Stimulated activated CD8-positive, alpha-beta memory T cell treated with anti-CD3 and anti-CD28 coated beads, Interleukin-12 subunit alpha, Interleukin-12 subunit beta, amount 100 ng/mL, for 24 hours (primary cell): ENCODE data around the gene MRPS25.

Source experiments
- DNase-seq: peaks from one replicate; pipeline ENCODE4 v3.0.0-alpha.2; 2020; ENCODE audit errors: extremely low read depth

The MRPS25 gene

DNA sequence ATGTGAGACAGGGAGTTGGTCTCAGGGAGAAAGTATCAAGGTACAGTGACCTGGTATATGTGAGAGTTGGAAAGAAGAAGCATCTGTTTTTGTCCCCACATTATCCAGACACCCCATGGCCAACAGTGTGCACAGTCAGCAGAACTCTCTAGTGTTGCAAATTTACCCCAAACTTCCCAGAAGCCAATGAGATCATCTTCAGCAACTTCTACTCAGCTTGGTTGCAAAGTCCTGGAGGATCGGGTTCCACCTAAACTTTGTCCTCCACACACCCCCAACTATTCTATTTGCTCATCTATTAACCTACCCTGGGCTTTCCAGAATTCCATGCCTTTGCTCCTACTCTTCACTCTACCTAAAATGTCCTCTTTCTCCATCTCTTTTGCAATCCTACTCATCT is 18.1 kb upstream of the MRPS25 start:
- no peak for DNase-seq

- no peak for DNase-seq
Observed at GRCh38 chr3:15081960-15082664, 17.0 kb upstream of the MRPS25 start.

- no peak for DNase-seq
Observed at GRCh38 chr3:15079091-15079490, 14.0 kb upstream of the MRPS25 start.

DNA sequence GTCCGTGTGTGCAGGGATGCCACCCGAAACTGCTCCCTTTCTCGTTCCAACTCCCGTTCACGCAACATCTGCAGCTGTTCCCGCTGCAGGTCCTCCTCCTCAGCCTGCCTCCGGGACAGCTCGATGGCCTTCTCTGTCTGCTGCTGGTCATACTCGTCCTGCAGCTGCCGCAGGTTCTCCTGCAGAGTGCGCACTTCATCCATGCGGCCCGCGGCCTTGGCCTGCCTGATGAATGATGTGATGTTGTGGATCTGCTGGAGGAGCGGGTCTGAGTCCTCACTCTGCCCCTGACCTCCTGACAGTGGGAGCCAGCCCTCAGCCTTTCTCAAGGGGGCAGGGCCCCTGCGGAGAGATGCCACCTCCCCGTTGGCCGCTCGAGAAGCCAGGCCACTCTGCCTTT is 9.4 kb upstream of the MRPS25 start:
- DNase-seq: no peak

DNA sequence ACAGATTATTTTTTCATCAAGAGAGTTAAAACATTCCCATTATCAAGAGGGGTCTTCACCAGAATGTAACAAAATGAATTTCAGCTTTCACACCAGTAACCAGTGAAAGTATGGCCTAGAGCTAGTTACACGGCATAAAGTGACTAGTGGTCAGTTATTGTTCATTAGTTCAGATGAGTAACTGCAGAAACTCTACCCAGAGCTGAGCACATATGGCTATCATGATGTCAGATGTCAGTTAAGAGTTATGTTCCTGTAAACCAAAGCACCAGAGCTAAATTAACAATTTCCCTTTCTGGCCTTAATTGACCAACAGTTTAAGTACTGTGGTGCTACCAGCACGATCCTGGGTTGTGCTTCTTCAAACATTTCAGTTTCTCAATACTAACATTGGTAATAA is 6.6 kb upstream of the MRPS25 start:
- DNase-seq: no peak

DNA sequence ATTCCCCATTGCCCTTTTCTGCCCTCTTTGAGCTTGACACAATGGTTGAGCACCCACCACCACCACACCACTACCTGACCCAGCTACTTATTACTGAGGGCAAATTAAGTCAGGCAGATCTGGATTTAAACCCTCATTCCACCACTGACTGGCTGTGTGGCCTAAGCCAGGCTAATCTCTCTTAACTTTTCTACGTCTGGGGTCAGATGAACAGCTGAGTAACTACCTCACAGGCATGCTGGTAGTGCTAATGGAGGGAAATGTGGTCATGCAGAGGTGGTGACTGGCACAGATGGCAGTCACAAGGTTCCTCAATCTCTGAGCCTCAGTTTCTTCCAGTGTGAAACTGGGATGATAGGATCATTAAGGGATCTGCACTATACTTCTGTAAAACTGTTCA is 4.3 kb upstream of the MRPS25 start:
- no peak for DNase-seq

- DNase-seq: no peak
Observed at GRCh38 chr3:15066467-15066866, 1.4 kb upstream of the MRPS25 start.

DNA sequence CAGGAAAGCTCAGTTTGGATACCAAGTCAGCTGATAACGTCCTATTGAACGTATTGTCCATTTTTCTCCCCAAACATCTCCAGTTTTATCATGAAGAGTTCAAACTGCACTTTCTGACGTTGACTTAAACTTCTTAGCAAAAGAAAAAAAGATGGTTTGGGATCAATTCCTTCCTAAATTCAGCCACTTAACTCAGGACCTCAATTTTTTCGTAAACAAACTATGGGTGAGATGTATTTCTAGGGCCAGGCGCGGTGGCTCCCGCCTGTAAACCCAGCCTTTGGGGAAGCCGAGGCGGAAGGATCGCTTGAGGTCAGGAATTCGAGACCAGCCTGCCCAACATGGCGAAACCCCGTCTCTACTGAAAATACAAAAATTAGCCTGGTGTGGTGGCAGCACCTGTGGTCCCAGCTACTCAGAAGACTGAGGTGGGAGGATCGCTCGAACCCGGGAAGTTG is 464 bp upstream of the MRPS25 start:
- no peak for DNase-seq

DNA sequence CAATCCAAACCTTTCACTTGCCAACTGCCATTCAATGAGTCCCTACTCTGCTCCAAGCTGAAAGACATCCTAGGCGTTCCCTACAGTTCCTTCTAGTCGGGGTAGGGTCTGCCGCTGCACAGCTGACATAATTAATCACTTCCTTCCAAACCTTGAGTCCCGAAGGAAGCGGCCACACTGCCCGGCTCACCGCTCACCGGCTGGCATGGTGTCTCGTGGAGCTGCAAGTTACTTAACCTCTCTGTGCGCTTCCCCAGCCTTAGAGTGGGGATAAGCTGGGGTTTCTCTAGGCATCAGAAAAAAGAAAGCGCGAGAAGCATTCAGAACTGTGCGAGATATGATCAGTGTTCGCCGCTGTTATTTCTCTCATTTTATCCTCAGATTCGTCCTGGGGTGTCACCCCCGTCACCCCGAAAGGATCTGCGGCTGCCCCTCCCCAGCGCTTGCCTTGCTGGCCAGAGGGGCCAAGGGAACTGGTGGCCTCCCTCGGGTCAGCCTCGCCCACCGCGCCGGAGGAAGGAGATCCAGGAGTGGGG is 748 bp downstream of the MRPS25 start:
- no peak for DNase-seq

- DNase-seq: no peak
Observed at GRCh38 chr3:15063656-15064286, 1.3 kb downstream of the MRPS25 start.

- DNase-seq: no peak
Observed at GRCh38 chr3:15063238-15063637, 1.9 kb downstream of the MRPS25 start.

GRCh38 chr3:15060029-15060428 is 5.1 kb downstream of the MRPS25 start:
- no peak for DNase-seq

DNA sequence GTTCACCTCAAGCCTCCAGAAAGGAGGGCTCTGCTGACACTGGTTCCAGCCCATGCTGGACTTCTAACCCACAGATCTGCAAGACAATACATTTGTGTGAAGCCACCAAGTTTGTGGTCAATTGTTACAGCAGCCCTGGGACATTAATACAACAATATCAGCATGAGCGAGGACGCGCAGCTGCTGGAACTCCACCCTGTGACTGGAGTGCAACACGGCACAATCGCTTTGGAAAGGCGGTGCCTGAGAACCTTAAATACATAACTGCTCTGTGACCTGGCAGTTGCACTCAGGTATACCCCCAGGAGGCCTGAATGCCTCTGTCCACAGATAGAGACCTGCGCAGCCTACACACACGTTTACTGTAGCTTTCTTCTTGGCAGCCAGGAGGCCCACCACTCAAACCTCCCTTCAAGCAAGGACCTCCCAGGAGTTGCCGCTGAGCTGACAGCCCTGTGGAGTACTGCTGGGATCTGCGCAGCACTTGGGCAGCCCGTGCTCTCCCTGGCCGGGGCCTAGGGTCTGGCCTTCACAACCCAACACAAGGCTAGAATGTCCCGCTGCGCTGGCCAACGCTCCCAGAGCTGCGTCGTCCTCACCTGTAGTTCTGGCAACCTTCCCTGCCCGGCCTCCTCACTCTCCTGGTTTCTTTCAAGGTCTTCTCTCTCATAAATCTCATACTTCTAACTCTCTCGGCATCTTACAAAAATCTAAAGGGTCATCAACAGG is 8.3 kb downstream of the MRPS25 start:
- no peak for DNase-seq

GRCh38 chr3:15055019-15055557 is 10.0 kb downstream of the MRPS25 start:
- peak; percentile 37 for DNase-seq

GRCh38 chr3:15053541-15053940 is 11.6 kb downstream of the MRPS25 start:
- no peak for DNase-seq

DNA sequence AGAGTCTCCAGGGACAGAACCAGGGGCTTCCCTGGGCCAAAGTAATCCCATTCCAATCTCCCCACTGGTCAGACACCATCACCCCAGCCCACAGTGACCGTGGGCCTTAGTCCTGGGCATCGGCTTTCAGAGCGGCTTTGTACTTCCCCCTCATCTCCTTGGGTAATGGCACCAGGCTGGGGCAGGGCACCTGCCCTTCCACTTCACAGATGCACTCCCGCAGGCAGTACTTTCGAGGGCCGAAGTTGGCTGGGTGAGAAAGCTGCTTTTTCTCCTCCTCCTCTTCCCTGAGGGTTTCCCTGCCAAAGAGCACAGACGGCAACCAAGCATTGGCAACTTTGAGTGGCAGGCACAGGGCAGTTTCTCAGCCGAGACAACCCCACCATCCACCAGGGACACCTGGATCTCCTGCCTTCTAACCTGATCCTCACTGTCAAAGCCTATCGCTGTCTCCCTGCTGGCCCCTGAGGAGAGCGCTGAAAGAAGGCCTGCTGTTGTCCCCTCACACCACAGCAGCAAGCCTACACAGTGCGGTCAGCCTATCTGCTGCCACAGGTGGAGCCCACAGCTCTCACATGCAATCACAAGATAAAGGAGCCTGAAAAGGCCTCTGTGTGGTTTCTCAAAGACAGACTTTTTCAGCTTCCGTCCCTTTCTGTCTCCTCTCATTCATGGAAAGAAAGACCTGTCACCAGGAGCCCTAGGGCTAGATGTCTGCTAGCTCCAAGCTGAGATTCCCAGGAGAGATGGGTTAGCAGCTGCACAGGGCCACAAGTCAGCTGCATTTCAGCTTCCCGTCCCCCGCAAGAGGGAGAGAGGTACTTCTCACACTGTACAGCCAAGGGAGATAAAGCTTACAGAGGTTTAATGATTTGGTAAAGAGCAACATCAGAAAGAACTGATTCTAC is 12.5 kb downstream of the MRPS25 start:
- DNase-seq: no peak

DNA sequence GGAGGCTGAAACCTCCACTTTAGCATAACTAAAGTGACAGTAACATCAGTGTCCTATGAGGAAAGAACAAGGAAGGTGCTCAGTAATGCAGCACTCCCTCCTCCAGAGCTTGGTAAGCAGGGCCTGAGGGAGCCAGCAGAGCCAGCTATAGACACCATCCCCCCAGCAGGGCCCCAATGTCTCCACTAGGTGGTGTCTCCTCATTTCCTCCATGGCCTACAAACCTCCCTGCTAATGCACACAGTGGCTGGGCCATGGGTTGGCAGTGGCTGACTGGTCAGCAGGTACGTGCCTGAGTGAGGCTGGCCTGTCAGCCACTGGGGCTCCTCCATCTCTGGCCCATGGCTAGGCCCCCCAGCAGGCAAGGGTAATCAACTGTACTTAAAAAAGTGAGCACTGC is 13.6 kb downstream of the MRPS25 start:
- no peak for DNase-seq

GRCh38 chr3:15050405-15051092 is 14.6 kb downstream of the MRPS25 start:
- DNase-seq: no peak

DNA sequence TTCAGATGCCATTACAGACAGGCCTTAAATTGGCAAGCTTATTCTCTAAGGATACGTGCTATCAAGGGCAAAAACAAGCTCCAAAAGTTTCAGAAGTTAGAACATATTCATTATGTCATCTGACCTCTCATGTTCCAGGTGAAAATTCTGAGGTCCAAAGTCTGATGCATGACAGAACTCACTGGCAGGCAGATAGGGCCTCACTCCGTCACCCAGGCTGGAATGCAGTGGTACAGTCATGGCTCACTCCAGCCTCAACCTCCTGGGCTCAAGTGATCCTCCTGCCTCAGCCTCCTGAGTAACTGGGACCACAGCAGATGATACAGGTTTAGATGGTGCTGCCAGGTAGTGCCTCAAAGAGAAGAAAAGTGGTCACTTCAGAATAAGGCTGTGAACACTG is 15.5 kb downstream of the MRPS25 start:
- DNase-seq: no peak

DNA sequence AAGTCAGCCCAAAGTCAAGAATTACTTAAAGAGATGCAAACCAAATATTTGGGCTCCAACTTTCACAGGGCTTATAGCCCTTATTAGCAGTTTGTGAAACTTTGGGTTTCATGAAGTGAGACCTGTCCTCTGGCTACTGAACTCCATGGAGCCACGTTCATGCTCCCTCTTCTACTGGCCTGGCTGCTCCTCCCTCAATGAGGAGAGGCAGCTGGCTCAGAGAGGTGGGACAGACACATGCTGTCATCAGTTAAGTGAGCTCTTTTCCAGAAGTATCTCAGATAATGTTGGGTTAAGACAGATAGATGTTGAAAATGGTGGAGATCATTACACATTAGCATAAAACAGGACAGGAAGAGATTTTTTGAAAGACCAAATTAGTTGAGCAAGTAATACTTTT is 19.4 kb downstream of the MRPS25 start:
- DNase-seq: no peak

GRCh38 chr3:15044326-15044725 is 20.8 kb downstream of the MRPS25 start:
- no peak for DNase-seq
